ENCODE data around the gene NMUR1.

DNA sequence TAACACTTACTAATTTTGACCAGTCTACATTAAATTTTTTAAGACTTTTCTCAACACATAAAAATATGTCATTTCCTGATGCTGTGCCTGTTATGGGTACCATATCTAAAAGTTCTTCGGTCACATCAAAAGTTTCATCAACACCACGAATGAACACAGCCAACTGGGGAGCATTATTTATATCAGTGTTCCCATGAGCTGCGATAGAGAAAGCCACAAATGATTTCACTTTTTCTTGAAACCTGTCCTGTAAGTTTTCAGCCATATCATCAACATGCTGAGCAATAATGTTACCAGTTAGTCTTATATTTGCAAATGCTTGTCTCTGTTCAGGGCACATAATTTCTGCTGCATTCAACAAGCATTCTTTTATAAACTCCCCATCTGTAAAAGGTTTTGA, 35.6 kb downstream of the NMUR1 start:
- TF ChIP-seq POLR2A (IDR thresholded peaks at IDR 0.05): no peak
- TF ChIP-seq, protein P1, sequence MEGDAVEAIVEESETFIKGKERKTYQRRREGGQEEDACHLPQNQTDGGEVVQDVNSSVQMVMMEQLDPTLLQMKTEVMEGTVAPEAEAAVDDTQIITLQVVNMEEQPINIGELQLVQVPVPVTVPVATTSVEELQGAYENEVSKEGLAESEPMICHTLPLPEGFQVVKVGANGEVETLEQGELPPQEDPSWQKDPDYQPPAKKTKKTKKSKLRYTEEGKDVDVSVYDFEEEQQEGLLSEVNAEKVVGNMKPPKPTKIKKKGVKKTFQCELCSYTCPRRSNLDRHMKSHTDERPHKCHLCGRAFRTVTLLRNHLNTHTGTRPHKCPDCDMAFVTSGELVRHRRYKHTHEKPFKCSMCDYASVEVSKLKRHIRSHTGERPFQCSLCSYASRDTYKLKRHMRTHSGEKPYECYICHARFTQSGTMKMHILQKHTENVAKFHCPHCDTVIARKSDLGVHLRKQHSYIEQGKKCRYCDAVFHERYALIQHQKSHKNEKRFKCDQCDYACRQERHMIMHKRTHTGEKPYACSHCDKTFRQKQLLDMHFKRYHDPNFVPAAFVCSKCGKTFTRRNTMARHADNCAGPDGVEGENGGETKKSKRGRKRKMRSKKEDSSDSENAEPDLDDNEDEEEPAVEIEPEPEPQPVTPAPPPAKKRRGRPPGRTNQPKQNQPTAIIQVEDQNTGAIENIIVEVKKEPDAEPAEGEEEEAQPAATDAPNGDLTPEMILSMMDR (IDR thresholded peaks at IDR 0.05): no peak
- no peak for TF ChIP-seq EP300 (IDR thresholded peaks at IDR 0.05; ENCODE audit: low read depth)
- no peak for TF ChIP-seq POLR2AphosphoS5 (IDR thresholded peaks at IDR 0.05)
